Sigmoid colon (tissue), 4 donors: ENCODE results near the gene THAP4.

Source experiments
- EP300 ChIP-seq, 4 donors: sonication (generic); formaldehyde crosslinking; IDR thresholded peaks; one replicate each; pipeline ENCODE4 v1.6.1; 2017; ENCODE audit warnings: antibody characterized with exemption in 4 of 4
- POLR2A ChIP-seq, 2 donors: fragments of 450-650 bp; IDR thresholded peaks; one replicate each; pipeline ENCODE4 v1.6.1; 2016; ENCODE audit warnings: antibody characterized with exemption in 2 of 2, mild to moderate bottlenecking in 2 of 2, moderate library complexity in 2 of 2
- POLR2AphosphoS5 ChIP-seq, 4 donors: sonication (generic); formaldehyde crosslinking; IDR thresholded peaks; one replicate each; pipeline ENCODE4 v1.6.1; 2017; ENCODE audit warnings: antibody characterized with exemption in 4 of 4
- TF ChIP-seq, protein P1 (sequence below), 4 experiments: fragments of 450-650 bp in 3 of 4; fragments of 200-600 bp in 1 of 4; IDR thresholded peaks; one replicate each; pipeline ENCODE4 v1.5.1; 2016 to 2019; ENCODE audit warnings: antibody characterized with exemption in 4 of 4, mild to moderate bottlenecking in 3 of 4, moderate library complexity in 2 of 4

DNA sequence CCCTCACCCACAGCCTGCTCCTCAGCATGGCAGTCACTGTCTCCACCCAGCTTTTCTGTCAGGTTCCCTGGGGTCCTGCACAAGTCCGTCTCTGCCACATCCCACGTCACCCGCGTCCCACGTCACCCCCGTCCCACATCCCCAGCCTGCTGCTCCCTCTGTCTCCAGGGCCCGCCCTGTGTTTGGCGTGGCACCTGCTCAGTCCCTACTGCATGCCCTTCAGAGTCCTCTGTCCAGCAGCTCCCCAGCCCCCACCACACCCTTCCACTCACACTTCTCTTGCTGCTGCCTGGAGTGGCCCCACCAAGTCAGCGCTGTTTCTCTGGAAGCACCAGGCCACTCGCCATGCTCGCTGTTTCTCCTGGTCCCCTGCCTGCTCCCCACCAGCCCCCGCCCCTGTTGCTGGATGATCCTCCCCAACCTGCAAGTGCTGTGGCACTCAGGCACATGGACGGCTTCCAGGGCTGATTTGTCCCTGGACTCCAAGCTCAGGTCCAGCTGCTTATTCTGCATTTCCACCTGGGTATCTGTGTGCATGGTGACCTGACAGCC, 19.3 kb upstream of the THAP4 start:
- no peak for TF ChIP-seq EP300 (IDR thresholded peaks at IDR 0.05)
- TF ChIP-seq, protein P1, sequence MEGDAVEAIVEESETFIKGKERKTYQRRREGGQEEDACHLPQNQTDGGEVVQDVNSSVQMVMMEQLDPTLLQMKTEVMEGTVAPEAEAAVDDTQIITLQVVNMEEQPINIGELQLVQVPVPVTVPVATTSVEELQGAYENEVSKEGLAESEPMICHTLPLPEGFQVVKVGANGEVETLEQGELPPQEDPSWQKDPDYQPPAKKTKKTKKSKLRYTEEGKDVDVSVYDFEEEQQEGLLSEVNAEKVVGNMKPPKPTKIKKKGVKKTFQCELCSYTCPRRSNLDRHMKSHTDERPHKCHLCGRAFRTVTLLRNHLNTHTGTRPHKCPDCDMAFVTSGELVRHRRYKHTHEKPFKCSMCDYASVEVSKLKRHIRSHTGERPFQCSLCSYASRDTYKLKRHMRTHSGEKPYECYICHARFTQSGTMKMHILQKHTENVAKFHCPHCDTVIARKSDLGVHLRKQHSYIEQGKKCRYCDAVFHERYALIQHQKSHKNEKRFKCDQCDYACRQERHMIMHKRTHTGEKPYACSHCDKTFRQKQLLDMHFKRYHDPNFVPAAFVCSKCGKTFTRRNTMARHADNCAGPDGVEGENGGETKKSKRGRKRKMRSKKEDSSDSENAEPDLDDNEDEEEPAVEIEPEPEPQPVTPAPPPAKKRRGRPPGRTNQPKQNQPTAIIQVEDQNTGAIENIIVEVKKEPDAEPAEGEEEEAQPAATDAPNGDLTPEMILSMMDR (IDR thresholded peaks at IDR 0.05) = no peak
- TF ChIP-seq POLR2A (IDR thresholded peaks at IDR 0.05) = no peak
- no peak for TF ChIP-seq POLR2AphosphoS5 (IDR thresholded peaks at IDR 0.05)
